Measurements from ENCODE around the gene STARD5.

DNA sequence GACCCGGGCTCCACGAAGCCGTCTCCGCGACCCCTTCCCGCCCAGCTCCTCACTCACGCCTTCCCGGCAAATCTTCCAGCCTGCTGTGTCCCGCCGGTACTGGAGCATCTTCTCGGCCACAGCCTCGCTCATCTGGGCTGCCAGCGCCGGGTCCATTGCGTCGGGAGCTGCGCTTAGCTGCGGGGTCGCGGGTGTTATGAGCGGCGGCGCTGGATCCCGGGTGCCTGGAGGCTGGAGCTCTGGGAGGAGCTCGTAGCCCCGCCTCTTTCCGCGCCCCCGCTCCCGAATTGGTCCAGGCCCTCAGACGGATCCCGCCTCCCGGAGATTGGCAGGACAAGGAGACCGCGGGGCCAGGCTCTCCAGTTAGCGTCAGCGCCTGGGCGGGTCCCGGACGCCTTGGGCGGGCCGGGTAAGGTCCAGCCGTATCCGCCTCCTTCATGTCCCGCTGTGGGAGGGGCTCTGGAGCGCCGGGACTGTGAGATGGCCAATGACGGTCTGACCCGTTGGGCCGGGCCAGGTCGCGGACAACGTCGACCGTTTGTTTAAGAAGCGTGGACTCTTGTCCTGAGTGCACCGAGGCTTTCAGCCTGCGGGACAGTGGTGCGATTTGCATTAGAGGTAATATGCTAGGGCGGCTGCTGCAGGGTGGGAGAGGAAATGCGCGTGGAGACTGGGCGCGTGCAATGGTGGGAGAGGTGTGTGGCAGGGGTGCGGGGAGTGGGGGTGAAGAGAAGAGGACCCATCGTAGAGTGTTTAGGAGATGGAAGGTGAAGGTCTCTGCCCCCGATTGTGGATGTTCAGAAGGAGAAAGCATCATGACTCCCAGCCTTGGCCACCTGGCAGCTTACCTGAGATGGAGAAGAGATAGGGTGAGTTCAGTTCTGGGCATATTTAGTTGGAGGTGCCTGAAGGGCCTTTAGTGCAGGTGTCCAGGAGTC, at the start of gene STARD5:
- TF ChIP-seq, protein P1, sequence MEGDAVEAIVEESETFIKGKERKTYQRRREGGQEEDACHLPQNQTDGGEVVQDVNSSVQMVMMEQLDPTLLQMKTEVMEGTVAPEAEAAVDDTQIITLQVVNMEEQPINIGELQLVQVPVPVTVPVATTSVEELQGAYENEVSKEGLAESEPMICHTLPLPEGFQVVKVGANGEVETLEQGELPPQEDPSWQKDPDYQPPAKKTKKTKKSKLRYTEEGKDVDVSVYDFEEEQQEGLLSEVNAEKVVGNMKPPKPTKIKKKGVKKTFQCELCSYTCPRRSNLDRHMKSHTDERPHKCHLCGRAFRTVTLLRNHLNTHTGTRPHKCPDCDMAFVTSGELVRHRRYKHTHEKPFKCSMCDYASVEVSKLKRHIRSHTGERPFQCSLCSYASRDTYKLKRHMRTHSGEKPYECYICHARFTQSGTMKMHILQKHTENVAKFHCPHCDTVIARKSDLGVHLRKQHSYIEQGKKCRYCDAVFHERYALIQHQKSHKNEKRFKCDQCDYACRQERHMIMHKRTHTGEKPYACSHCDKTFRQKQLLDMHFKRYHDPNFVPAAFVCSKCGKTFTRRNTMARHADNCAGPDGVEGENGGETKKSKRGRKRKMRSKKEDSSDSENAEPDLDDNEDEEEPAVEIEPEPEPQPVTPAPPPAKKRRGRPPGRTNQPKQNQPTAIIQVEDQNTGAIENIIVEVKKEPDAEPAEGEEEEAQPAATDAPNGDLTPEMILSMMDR (IDR thresholded peaks at IDR 0.05; ENCODE audit: low read depth, low read length, missing input control): no peak
- TF ChIP-seq YY1 (IDR thresholded peaks at IDR 0.05): peak; percentile 92
- TF ChIP-seq TAF1 (conservative IDR thresholded peaks at IDR 0.05): peak; percentile 99
- peak in 1 of 2 donors; percentile 67 for TF ChIP-seq GABPA (IDR thresholded peaks at IDR 0.05 in 1 of 2, conservative IDR thresholded peaks at IDR 0.05 in 1 of 2)
- TF ChIP-seq, protein P2, sequence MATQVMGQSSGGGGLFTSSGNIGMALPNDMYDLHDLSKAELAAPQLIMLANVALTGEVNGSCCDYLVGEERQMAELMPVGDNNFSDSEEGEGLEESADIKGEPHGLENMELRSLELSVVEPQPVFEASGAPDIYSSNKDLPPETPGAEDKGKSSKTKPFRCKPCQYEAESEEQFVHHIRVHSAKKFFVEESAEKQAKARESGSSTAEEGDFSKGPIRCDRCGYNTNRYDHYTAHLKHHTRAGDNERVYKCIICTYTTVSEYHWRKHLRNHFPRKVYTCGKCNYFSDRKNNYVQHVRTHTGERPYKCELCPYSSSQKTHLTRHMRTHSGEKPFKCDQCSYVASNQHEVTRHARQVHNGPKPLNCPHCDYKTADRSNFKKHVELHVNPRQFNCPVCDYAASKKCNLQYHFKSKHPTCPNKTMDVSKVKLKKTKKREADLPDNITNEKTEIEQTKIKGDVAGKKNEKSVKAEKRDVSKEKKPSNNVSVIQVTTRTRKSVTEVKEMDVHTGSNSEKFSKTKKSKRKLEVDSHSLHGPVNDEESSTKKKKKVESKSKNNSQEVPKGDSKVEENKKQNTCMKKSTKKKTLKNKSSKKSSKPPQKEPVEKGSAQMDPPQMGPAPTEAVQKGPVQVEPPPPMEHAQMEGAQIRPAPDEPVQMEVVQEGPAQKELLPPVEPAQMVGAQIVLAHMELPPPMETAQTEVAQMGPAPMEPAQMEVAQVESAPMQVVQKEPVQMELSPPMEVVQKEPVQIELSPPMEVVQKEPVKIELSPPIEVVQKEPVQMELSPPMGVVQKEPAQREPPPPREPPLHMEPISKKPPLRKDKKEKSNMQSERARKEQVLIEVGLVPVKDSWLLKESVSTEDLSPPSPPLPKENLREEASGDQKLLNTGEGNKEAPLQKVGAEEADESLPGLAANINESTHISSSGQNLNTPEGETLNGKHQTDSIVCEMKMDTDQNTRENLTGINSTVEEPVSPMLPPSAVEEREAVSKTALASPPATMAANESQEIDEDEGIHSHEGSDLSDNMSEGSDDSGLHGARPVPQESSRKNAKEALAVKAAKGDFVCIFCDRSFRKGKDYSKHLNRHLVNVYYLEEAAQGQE (IDR thresholded peaks at IDR 0.05): peak; percentile 92
- TF ChIP-seq RXRA (IDR thresholded peaks at IDR 0.05): peak; percentile 83
- peak; percentile 35 to 58 for TF ChIP-seq RAD21 (IDR thresholded peaks at IDR 0.05)
- TF ChIP-seq, protein P3, sequence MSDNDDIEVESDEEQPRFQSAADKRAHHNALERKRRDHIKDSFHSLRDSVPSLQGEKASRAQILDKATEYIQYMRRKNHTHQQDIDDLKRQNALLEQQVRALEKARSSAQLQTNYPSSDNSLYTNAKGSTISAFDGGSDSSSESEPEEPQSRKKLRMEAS (IDR thresholded peaks at IDR 0.05): peak; percentile 65
- TF ChIP-seq FOXA1 (IDR thresholded peaks at IDR 0.05): peak; percentile 42
- peak in 1 of 2 donors; percentile 42 for TF ChIP-seq EGR1 (IDR thresholded peaks at IDR 0.05; ENCODE audit: low read depth in 2 of 2)
- TF ChIP-seq SP1 (IDR thresholded peaks at IDR 0.05): peak; percentile 97
- TF ChIP-seq NR2F2 (IDR thresholded peaks at IDR 0.05): no peak
- TF ChIP-seq JUND (IDR thresholded peaks at IDR 0.05): peak; percentile 55 to 60
- TF ChIP-seq, protein P4, sequence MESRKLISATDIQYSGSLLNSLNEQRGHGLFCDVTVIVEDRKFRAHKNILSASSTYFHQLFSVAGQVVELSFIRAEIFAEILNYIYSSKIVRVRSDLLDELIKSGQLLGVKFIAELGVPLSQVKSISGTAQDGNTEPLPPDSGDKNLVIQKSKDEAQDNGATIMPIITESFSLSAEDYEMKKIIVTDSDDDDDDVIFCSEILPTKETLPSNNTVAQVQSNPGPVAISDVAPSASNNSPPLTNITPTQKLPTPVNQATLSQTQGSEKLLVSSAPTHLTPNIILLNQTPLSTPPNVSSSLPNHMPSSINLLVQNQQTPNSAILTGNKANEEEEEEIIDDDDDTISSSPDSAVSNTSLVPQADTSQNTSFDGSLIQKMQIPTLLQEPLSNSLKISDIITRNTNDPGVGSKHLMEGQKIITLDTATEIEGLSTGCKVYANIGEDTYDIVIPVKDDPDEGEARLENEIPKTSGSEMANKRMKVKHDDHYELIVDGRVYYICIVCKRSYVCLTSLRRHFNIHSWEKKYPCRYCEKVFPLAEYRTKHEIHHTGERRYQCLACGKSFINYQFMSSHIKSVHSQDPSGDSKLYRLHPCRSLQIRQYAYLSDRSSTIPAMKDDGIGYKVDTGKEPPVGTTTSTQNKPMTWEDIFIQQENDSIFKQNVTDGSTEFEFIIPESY (IDR thresholded peaks at IDR 0.05): peak; percentile 71
